ENCODE measurements around the gene PCNX2.

Gene PCNX2

GRCh38 chr1:232974971-232975370 lies 320.6 kb downstream of the PCNX2 start:
- in situ Hi-C loops (cut with MboI; ENCODE audit: low sequenced_read_pairs): no loop called here

- in situ Hi-C loops (cut with MboI; ENCODE audit: low sequenced_read_pairs): no loop called here
These were observed 321.6 kb downstream of the PCNX2 start for GRCh38 chr1:232973652-232974611.

- in situ Hi-C loops (cut with MboI; ENCODE audit: low sequenced_read_pairs): no loop called here
These were observed 325.0 kb downstream of the PCNX2 start for GRCh38 chr1:232970508-232970907.

GRCh38 chr1:232969799-232970198 lies 325.7 kb downstream of the PCNX2 start:
- in situ Hi-C loops (cut with MboI; ENCODE audit: low sequenced_read_pairs): no loop called here

- in situ Hi-C loops (cut with MboI; ENCODE audit: low sequenced_read_pairs): no loop called here
These were observed 326.6 kb downstream of the PCNX2 start for GRCh38 chr1:232968965-232969364.

GRCh38 chr1:232968391-232968790 lies 327.1 kb downstream of the PCNX2 start:
- in situ Hi-C loops (cut with MboI; ENCODE audit: low sequenced_read_pairs): no loop called here

- in situ Hi-C loops (cut with MboI; ENCODE audit: low sequenced_read_pairs): no loop called here
These were observed 328.9 kb downstream of the PCNX2 start for GRCh38 chr1:232966663-232967062.

GRCh38 chr1:232965912-232966217 lies 329.7 kb downstream of the PCNX2 start:
- in situ Hi-C loops (cut with MboI; ENCODE audit: low sequenced_read_pairs): no loop called here

- in situ Hi-C loops (cut with MboI; ENCODE audit: low sequenced_read_pairs): no loop called here
These were observed 330.2 kb downstream of the PCNX2 start for GRCh38 chr1:232965124-232965911.

GRCh38 chr1:232964601-232965000 lies 330.9 kb downstream of the PCNX2 start:
- in situ Hi-C loops (cut with MboI; ENCODE audit: low sequenced_read_pairs): no loop called here

- in situ Hi-C loops (cut with MboI; ENCODE audit: low sequenced_read_pairs): no loop called here
These were observed 332.5 kb downstream of the PCNX2 start for GRCh38 chr1:232962761-232963745.

- in situ Hi-C loops (cut with MboI; ENCODE audit: low sequenced_read_pairs): no loop called here
These were observed 337.5 kb downstream of the PCNX2 start for GRCh38 chr1:232958067-232958466.

GRCh38 chr1:232956081-232956480 lies 339.4 kb downstream of the PCNX2 start:
- in situ Hi-C loops (cut with MboI; ENCODE audit: low sequenced_read_pairs): no loop called here

- in situ Hi-C loops (cut with MboI; ENCODE audit: low sequenced_read_pairs): no loop called here
These were observed 340.7 kb downstream of the PCNX2 start for GRCh38 chr1:232954594-232955365.

GRCh38 chr1:232952514-232953499 lies 342.7 kb downstream of the PCNX2 start:
- in situ Hi-C loops (cut with MboI; ENCODE audit: low sequenced_read_pairs): no loop called here

GRCh38 chr1:232951605-232952004 lies 343.9 kb downstream of the PCNX2 start:
- in situ Hi-C loops (cut with MboI; ENCODE audit: low sequenced_read_pairs): no loop called here

GRCh38 chr1:232951180-232951579 lies 344.3 kb downstream of the PCNX2 start:
- in situ Hi-C loops (cut with MboI; ENCODE audit: low sequenced_read_pairs): no loop called here

GRCh38 chr1:232950197-232951176 lies 345.0 kb downstream of the PCNX2 start, which contains the start of gene NTPCR:
NTPCR (plus strand) TSS chr1:232950611; CDS start chr1:232950711, 100 bp downstream.
- in situ Hi-C loops (cut with MboI; ENCODE audit: low sequenced_read_pairs): no loop called here
